H1 (cell line): ENCODE measurements around the gene GPS1. TPM values are rescaled to one million over a fixed set of nuclear protein-coding genes. Genes with fewer than 3 reads are reported as not detected.

Experiments
- CTCF ChIA-PET: fragments of 300-600 bp; sonication (Branson Sonifier 250); formaldehyde crosslinking; loops from one replicate; lab custom pipeline; 2021; ENCODE audit not compliant: partially characterized antibody; lab: Charles Lee
- POLR2A ChIA-PET: fragments of 300-600 bp; sonication (Branson Sonifier 250); formaldehyde crosslinking; loops from one replicate; lab custom pipeline; 2021; ENCODE audit warnings: inconsistent platforms; ENCODE audit not compliant: partially characterized antibody; lab: Charles Lee
- DNase-seq, 2 experiments: peaks; one replicate each; pipeline versions ENCODE4 v3.0.0 to v3.0.0-alpha.2; 2010 to 2022; ENCODE audit warnings: low spot score in 2 of 2, low read depth in 1 of 2, mixed read lengths in 1 of 2
- FAIRE-seq: peaks from 2 replicates; lab custom pipeline; 2011; peaks lifted over from hg19 to GRCh38; lab: Jason Lieb, UNC
- H2AFZ ChIP-seq: 2 replicates; pipeline ENCODE4 v1.8.1; 2012; ENCODE audit warnings: low read length, inconsistent platforms
- H2AK5ac ChIP-seq: 2 replicates; pipeline ENCODE4 v1.6.1; 2013; ENCODE audit warnings: low read depth, low read length
- H2BK120ac ChIP-seq: replicated peaks from 2 replicates; pipeline ENCODE3; 2013; ENCODE audit warnings: low read depth, low read length, inconsistent platforms
- H2BK12ac ChIP-seq: 2 replicates; pipeline ENCODE4 v1.6.1; 2013; ENCODE audit warnings: low read depth, low read length
- H2BK15ac ChIP-seq: 2 replicates; pipeline ENCODE4 v1.6.1; 2013; ENCODE audit warnings: low read length
- H2BK20ac ChIP-seq: 2 replicates; pipeline ENCODE4 v1.6.1; 2013; ENCODE audit warnings: low read length
- H2BK5ac ChIP-seq: 2 replicates; pipeline ENCODE4 v1.6.1; 2013; ENCODE audit warnings: low read depth, low read length
- H3K14ac ChIP-seq: 2 replicates; pipeline ENCODE4 v1.6.1; 2013; ENCODE audit warnings: inconsistent platforms; ENCODE audit not compliant: insufficient read length
- H3K18ac ChIP-seq: 2 replicates; pipeline ENCODE4 v1.6.1; 2013; ENCODE audit warnings: low read length; ENCODE audit errors: extremely low read depth
- H3K23ac ChIP-seq: 2 replicates; pipeline ENCODE4 v1.6.1; 2013; ENCODE audit warnings: inconsistent platforms; ENCODE audit not compliant: insufficient read length
- H3K23me2 ChIP-seq: 2 replicates; pipeline ENCODE4 v1.6.1; 2013; ENCODE audit warnings: low read depth, low read length
- H3K27ac ChIP-seq: 2 replicates; pipeline ENCODE4 v1.6.1; 2011; ENCODE audit warnings: low read depth, low read length, inconsistent platforms
- H3K27me3 ChIP-seq, 4 experiments: replicated peaks in 1 of 4; 1 replicate in 1 of 4; 2 replicates in 3 of 4; pipeline versions ENCODE4 v1.6.1 to v1.8.1; 2011 to 2013; ENCODE audit warnings: low read length in 3 of 4, mild to moderate bottlenecking in 3 of 4, inconsistent platforms in 2 of 4, mixed read lengths in 2 of 4, moderate library complexity in 1 of 4; ENCODE audit not compliant: control insufficient read depth in 3 of 4, insufficient read depth in 3 of 4; ENCODE audit errors: extremely low read depth in 1 of 4
- H3K36me3 ChIP-seq, 4 experiments: 2 replicates each; pipeline versions ENCODE4 v1.6.1 to v1.8.1; 2011 to 2013; ENCODE audit warnings: mild to moderate bottlenecking in 4 of 4, low read length in 3 of 4, moderate library complexity in 2 of 4, control low read depth in 1 of 4, inconsistent platforms in 1 of 4; ENCODE audit not compliant: insufficient read depth in 4 of 4, control insufficient read depth in 2 of 4
- H3K4ac ChIP-seq: replicated peaks from 2 replicates; pipeline ENCODE3; 2013; ENCODE audit warnings: low read length, low read depth, mixed read lengths, inconsistent platforms; ENCODE audit not compliant: insufficient read length
- H3K4me1 ChIP-seq, 4 experiments: replicated peaks in 1 of 4; 1 replicate in 1 of 4; 2 replicates in 3 of 4; pipeline versions ENCODE4 v1.6.1 to v1.8.1; 2011 to 2013; ENCODE audit warnings: low read length in 3 of 4, inconsistent platforms in 2 of 4, mixed read lengths in 1 of 4; ENCODE audit not compliant: insufficient read depth in 4 of 4, control insufficient read depth in 3 of 4
- H3K4me2 ChIP-seq, 2 experiments: 2 replicates each; pipeline versions ENCODE4 v1.6.1 to v1.8.1; 2011 to 2013; ENCODE audit warnings: low read depth in 2 of 2, low read length in 2 of 2, control low read depth in 1 of 2, inconsistent platforms in 1 of 2, mild to moderate bottlenecking in 1 of 2; ENCODE audit not compliant: insufficient read depth in 1 of 2
- H3K4me3 ChIP-seq, 4 experiments: fragments of 200-600, 300-600 bp in 1 of 4; sonication (generic), shearing (Covaris generic), sonication (Bioruptor Twin) in 1 of 4; 2 replicates each; pipeline versions ENCODE4 v1.5.1 to v1.8.1; 2011 to 2016; ENCODE audit warnings: low read length in 4 of 4, low read depth in 3 of 4, control low read depth in 2 of 4, inconsistent platforms in 2 of 4, mild to moderate bottlenecking in 2 of 4, mixed read lengths in 1 of 4, moderate library complexity in 1 of 4; ENCODE audit not compliant: insufficient read depth in 2 of 4; ENCODE audit errors: extremely low read depth in 1 of 4
- H3K56ac ChIP-seq: replicated peaks from 2 replicates; pipeline ENCODE3; 2013; ENCODE audit warnings: low read depth, mild to moderate bottlenecking, mixed read lengths, low read length, inconsistent platforms; ENCODE audit not compliant: insufficient read length
- H3K79me1 ChIP-seq: 2 replicates; pipeline ENCODE4 v1.6.1; 2013; ENCODE audit warnings: low read depth, low read length, control low read depth
- H3K79me2 ChIP-seq, 2 experiments: 2 replicates each; pipeline versions ENCODE4 v1.6.1 to v1.8.1; 2012 to 2013; ENCODE audit warnings: low read length in 2 of 2, mild to moderate bottlenecking in 2 of 2, inconsistent platforms in 1 of 2; ENCODE audit not compliant: insufficient read depth in 2 of 2, control insufficient read depth in 1 of 2
- H3K9ac ChIP-seq, 4 experiments: replicated peaks in 1 of 4; 1 replicate in 1 of 4; 2 replicates in 3 of 4; pipeline versions ENCODE4 v1.6.1 to v1.8.1; 2011 to 2013; ENCODE audit warnings: low read depth in 3 of 4, low read length in 3 of 4, control low read depth in 2 of 4, mild to moderate bottlenecking in 2 of 4, moderate library complexity in 2 of 4, inconsistent platforms in 1 of 4; ENCODE audit errors: extremely low read depth in 1 of 4
- H3K9me3 ChIP-seq, 2 experiments: 2 replicates each; pipeline versions ENCODE4 v1.6.1 to v1.8.1; 2012 to 2013; ENCODE audit warnings: mild to moderate bottlenecking in 2 of 2, moderate library complexity in 2 of 2, control low read depth in 1 of 2, inconsistent platforms in 1 of 2, low read depth in 1 of 2, low read length in 1 of 2, mixed read lengths in 1 of 2; ENCODE audit not compliant: insufficient read depth in 2 of 2
- H4K20me1 ChIP-seq, 2 experiments: replicated peaks in 1 of 2; 2 replicates each; pipeline versions ENCODE3 to v1.8.1; 2011 to 2013; ENCODE audit warnings: inconsistent platforms in 2 of 2, low read length in 2 of 2, mild to moderate bottlenecking in 1 of 2; ENCODE audit not compliant: insufficient read depth in 2 of 2, control insufficient read depth in 1 of 2
- H4K5ac ChIP-seq: 2 replicates; pipeline ENCODE4 v1.6.1; 2013; ENCODE audit warnings: low read length, low read depth, mixed read lengths, inconsistent platforms; ENCODE audit not compliant: insufficient read length
- H4K8ac ChIP-seq: 2 replicates; pipeline ENCODE4 v1.8.0; 2013; ENCODE audit warnings: mild to moderate bottlenecking, moderate library complexity, low read length, inconsistent platforms; ENCODE audit not compliant: insufficient read depth; ENCODE audit errors: extremely low read depth
- H4K91ac ChIP-seq: replicated peaks from 2 replicates; pipeline ENCODE3; 2013; ENCODE audit warnings: low read length, mixed read lengths, inconsistent platforms; ENCODE audit not compliant: insufficient read length
- WGBS, 2 experiments: shearing (Covaris generic) in 1 of 2; methylation state at CpG; one replicate each; pipeline versions ENCODE4 v1.1.6 to v1.1.7; 2013 to 2015; ENCODE audit warnings: low lambda C conversion rate in 2 of 2, mixed read lengths in 2 of 2, inconsistent platforms in 1 of 2, low coverage in 1 of 2, missing lambda C conversion rate in 1 of 2; ENCODE audit not compliant: insufficient replicate concordance in 2 of 2, insufficient coverage in 1 of 2, insufficient read length in 1 of 2; ENCODE audit errors: extremely low coverage in 1 of 2, missing lambda C conversion rate in 1 of 2; 5-methylcytosine and 5-hydroxymethylcytosine counted together
- polyA plus RNA-seq, 7 experiments: library from polyadenylated mRNA; depleted of rRNA in 3 of 7; stranded (reverse) in 5 of 7; unstranded in 2 of 7; fragments of >200 nt in 5 of 7; fragments of 200-250 nt in 2 of 7; gene quantifications; 1 replicate in 5 of 7; 2 replicates in 1 of 7; 4 replicates in 1 of 7; pipeline versions ENCODE4 v1.2.1 to v1.2.3, GENCODE V29; 2011 to 2013; ENCODE audit warnings: missing spikeins in 2 of 7, mixed read lengths in 2 of 7
- total RNA-seq: library from RNA; stranded (reverse); fragmentation: NEBNext Ultra II Directional; extraction: Animal tissue kit (Norgen Biotek cat#: 25700); gene quantifications from 2 replicates; pipeline ENCODE4 v1.2.1, GENCODE V29; 2021

The GPS1 gene
- total and polyA plus RNA-seq, 2 of the 8 experiments (the other 6 are each of a cell fraction or from before 2014, with no cell fraction given) = 153 to 277 TPM

- no peak overlapping the region for H4K5ac ChIP-seq
- CTCF ChIA-PET = interaction anchor here (0.6 to 2.5 kb wide), 6 partner anchors 38 to 124 kb away, joined by 3 to 10 read pairs (median 4); partner anchors contain the start of genes DUS1L and MAFG
- H3K23ac ChIP-seq = no peak overlapping the region
- H3K9me3 ChIP-seq = no peaks in the 10 kb centered on the region
- H2BK120ac ChIP-seq = no peak overlapping the region
- no peak overlapping the region for H3K14ac ChIP-seq
- no peaks in the 10 kb centered on the region for H3K27me3 ChIP-seq
- H3K79me2 ChIP-seq = peaks cover 0 to 2% of the 10 kb centered on the region in 2 experiments; a peak in 1 of 4 replicates
- no peak overlapping the region for H3K4me3 ChIP-seq
- H2BK12ac ChIP-seq = no peak overlapping the region
- H2BK5ac ChIP-seq = no peak overlapping the region
- no peaks in the 10 kb centered on the region; a peak in 1 of 8 replicates for H3K36me3 ChIP-seq
- no peak overlapping the region for H3K56ac ChIP-seq
- no peak overlapping the region for H3K27ac ChIP-seq
- no peak overlapping the region for H2AFZ ChIP-seq
- no peak overlapping the region for H3K9ac ChIP-seq
- no peak overlapping the region for H2BK15ac ChIP-seq
- no peak overlapping the region for H2AK5ac ChIP-seq
- H4K91ac ChIP-seq = no peak overlapping the region
- peaks cover 13% of the 10 kb centered on the region for H3K23me2 ChIP-seq
- POLR2A ChIA-PET = interaction anchor here (0.6 to 4.9 kb wide), 2 partner anchors 27 to 53 kb away, joined by 3 to 38 read pairs; partner anchors contain the start of gene GPS1
- no peak overlapping the region for H3K4ac ChIP-seq
- WGBS, 2 experiments = 94% methylated on average over 13 of the region's 13 CpGs; no CpG with 5 or more reads in 1 of the 2 experiments
- FAIRE-seq (no peak), DNase-seq (no peak)
- H3K4me1 ChIP-seq = peaks cover 0 to 16% (median 5%) of the 10 kb centered on the region in 4 experiments; a peak in 5 of 7 replicates
- peaks cover 0 to 15% of the 10 kb centered on the region in 2 experiments for H4K20me1 ChIP-seq
- H2BK20ac ChIP-seq = no peak overlapping the region
- H4K8ac ChIP-seq = no peak overlapping the region
- H3K18ac ChIP-seq = no peak overlapping the region
- 0 out of 2 replicates have a peak, but pooled peaks cover 3% of the 10 kb centered on the region for H3K79me1 ChIP-seq
- H3K4me2 ChIP-seq = no peak overlapping the region
These were observed 23.5 kb upstream of the GPS1 start for GRCh38 chr17:82028246-82028645.
